Measurements from ENCODE around the gene TBCCD1. TPM values are rescaled to one million over a fixed set of nuclear protein-coding genes. Genes with fewer than 3 reads are reported as not detected.

Gene TBCCD1, protein sequence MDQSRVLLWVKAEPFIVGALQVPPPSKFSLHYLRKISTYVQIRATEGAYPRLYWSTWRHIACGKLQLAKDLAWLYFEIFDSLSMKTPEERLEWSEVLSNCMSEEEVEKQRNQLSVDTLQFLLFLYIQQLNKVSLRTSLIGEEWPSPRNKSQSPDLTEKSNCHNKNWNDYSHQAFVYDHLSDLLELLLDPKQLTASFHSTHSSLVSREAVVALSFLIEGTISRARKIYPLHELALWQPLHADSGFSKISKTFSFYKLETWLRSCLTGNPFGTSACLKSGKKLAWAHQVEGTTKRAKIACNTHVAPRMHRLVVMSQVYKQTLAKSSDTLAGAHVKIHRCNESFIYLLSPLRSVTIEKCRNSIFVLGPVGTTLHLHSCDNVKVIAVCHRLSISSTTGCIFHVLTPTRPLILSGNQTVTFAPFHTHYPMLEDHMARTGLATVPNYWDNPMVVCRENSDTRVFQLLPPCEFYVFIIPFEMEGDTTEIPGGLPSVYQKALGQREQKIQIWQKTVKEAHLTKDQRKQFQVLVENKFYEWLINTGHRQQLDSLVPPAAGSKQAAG
- 17.1 and 18.5 TPM in 2 replicates for total RNA-seq (2014; rRNA removed; shearing (Covaris generic))
- 12.6 and 14.6 TPM in 2 replicates for polyA plus RNA-seq (2015; cell fraction: cytosol; rRNA removed)
- polyA plus RNA-seq (2015; cell fraction: nucleus; rRNA removed), result 21.3 and 28.0 TPM in 2 replicates

DNA sequence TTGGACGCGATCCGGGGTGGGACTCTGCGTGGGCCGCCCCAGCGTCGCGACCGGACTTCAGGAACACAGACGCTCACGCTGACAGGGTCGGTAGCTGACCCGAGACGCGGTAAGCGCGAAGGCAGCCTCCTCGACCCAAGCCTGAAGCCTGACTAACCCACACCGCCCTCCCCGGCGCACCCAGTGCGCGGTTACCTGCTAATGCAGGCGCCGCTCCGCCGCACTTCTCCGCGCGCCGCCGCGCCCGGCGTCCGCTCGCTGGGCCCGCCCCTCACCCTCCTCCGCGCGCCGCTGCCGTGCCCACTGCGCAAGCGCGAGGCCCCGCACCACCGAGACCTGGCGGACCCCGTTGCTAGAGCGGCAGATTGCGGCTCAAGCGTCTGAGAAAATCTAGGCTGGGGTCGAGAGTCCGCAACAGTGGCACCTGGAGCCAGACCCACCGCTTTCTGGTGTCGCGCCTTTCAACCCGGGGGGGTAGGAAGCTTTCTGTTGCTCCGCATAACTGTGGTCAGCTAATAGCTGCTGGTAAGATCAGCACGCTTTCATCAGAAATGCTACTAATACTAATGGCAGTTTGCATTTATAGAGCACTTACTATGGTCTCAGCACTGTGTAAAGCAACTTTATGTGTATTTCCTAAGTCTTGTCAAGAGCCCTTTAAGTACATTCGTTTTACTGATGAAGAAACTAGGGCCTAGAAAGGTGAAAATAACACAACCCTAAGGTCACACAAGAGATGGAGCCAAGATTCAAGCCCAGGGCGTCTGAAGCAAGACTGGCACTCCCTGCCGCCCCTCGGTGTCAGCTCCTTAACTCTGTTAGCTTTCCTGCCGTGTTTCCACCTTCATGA is at the start of gene TBCCD1:
Gene TBCCD1 (minus strand): TSS at position 268 of the 850 bp plus-strand sequence. CDS start 3,010 bp downstream, outside the sequence.
- in situ Hi-C loops (cut with HindIII; ENCODE audit: low pct_unique_long_range_greater_than_20kb, low sequenced_read_pairs), result no loop called here
- DNase-seq (ENCODE audit: low read depth, low spot score), result peak; percentile 86

DNA sequence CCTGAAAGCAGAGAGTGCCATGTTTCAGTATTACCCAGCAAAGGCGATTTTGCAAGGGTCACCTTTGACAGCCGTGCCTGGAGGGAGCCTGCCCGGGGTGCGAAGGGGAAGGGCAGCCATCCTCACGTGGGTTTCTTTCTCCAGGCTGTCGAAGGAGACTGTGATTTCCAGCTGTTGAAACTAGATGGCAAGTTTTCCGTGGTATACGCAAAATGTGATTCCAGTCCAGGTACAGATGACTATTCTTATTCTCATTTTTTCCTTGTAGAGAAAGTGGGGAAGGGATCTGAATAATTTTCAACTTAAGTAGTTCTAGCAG is 49.1 kb upstream of the TBCCD1 start:
- no peak for DNase-seq (ENCODE audit: low read depth, low spot score)

DNA sequence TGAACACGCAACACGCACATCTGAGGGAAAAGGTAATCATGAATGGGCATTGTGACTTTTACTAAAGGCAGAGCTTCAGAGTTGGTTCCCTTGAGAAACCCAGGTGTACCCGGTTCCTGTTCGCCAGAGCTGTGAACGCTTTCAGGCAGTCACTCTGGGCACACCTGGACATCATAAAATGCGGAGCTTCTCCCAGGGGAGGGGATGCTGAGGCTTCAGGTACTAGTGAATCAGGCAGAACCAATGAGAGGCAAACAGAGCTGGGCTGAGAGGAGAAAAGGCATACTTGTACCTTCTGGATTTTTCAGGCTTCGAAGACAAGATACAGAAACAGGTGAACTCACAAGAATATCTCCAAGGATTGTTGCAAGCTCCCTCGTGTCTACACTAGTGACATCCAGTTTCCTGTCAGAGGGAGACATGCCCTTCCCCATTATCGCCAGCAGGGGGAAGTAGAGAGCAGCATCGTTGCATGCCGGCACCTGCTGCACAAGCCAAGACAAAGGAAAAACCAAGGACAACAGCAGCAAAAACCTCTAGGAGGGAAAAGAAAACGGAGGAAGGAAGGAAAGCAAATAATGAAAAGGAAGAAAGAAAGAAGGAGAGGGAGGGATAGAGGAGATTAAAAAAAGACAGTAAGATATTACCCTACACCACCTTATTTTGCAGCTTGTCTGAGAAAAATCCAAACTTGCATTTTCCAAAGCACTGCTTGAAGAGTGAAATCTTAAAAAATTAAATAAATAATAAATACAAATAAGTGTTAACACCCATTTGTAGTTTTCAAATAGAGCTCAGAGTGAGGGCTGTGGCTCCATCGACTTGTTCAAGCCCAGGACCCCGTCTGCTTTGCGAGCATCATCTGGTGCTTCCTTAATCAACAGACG is 47.7 kb upstream of the TBCCD1 start:
- in situ Hi-C loops (cut with HindIII; ENCODE audit: low pct_unique_long_range_greater_than_20kb, low sequenced_read_pairs), result no loop called here
- DNase-seq (ENCODE audit: low read depth, low spot score), result peak; percentile 77

More for the DNA sequence above, 49.1 kb upstream of the TBCCD1 start:
- in situ Hi-C loops (cut with HindIII; ENCODE audit: low pct_unique_long_range_greater_than_20kb, low sequenced_read_pairs), result no loop called here

DNA sequence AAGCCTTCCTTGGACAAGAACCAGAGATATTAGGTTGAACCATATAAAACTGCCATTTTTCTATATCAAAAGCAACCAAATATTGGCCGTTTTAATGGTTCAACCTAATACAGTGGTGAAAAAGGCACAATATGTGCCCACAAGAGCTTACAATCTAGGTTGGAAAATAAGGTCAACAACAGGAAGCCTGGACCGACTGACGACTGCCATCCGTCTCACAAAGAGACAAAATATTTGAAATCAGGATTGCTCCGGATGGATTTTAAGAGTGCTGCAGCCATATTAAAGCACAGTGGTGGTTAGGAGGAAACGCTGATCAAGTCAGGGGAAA is 47.1 kb upstream of the TBCCD1 start:
- in situ Hi-C loops (cut with HindIII; ENCODE audit: low pct_unique_long_range_greater_than_20kb, low sequenced_read_pairs), result no loop called here
- no peak for DNase-seq (ENCODE audit: low read depth, low spot score)

DNA sequence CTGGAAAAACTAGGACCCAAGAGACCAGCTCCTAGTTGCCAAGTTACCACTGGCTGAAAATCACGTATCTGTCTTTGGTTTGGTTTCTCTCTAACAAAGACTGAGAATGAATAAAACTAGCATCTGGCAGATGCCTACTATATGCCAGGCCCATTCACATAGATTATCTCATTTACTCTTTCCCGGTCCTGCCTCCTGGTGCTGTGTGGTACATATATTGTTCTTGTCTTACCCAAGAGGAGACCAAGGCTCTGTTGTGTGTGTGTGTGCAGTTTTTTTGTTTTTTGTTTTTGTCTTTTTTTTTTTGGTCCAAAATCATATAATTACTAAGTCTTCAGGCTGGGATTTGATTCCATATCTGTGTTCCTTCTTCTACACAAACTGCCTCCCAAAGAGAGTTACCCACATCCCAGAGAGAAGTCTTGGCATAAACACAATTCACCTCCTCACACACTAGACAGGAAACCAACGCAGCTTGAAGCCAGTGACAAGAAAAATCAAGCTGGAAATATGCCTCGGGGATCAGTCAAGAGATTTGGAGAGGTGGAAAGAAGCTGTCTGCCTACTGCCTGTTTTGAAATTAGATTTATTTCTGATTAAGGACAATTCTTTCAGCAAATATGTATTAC is 46.6 kb upstream of the TBCCD1 start:
- in situ Hi-C loops (cut with HindIII; ENCODE audit: low pct_unique_long_range_greater_than_20kb, low sequenced_read_pairs), result no loop called here
- DNase-seq (ENCODE audit: low read depth, low spot score), result peak; percentile 13

DNA sequence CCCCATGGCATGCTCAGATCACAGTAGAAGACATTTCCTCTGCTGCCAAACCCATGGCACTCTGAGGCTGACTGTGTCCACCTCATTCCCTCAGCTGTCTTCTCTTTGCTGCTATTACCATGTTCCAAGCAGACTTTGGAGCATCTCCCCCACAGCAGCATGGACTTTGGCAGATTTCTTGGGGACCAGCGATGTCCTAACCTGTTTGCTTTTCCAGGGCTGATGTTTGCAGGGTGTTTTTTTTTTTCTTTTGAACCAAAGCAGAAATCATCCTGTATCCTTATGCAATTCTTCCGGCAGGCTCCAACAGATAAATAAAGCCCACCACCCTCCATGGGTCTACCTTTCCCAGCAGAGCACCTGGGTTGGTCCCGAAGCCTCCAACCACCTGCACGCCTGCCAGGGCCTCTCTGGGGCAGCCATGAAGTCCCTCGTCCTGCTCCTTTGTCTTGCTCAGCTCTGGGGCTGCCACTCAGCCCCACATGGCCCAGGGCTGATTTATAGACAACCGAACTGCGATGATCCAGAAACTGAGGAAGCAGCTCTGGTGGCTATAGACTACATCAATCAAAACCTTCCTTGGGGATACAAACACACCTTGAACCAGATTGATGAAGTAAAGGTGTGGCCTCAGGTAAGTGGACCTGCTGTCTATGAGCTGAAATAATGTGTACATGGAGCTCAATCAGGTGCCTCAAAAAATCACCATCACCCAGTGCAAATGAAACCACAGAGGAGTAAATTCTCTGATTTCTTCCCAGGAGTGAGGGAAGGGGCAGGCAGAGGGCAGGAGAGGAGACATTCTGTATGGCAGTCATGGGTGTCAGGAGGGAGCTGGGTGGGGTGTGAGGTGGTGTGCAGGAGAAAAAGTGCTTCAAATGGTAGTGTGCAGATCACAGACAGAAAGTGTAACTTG is 45.8 kb upstream of the TBCCD1 start, which contains the start of gene AHSG:
Gene AHSG (plus strand): TSS at position 340 of the 916 bp plus-strand sequence. CDS start 82 bp downstream, at position 422.
- in situ Hi-C loops (cut with HindIII; ENCODE audit: low pct_unique_long_range_greater_than_20kb, low sequenced_read_pairs), result no loop called here
- no peak for DNase-seq (ENCODE audit: low read depth, low spot score)

DNA sequence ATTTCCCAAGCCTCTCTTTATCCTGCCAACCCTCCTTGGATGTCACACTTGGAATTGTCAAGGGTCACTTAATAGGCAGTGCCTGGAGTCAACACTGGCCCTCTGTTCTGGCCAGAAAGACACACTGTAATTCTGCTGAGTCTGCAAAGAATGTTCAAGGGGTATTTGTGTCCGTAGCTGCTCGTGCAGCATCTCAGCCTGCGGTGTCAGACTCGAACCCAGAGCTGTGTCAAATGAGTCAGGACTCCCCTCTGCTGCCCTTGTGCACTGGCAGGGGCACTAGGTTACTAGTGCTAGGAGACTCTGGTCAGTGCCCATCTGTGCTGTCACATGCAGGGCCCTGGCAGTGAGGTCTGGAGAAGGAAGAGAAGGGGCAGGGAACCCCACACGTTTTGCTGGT is 44.9 kb upstream of the TBCCD1 start:
- in situ Hi-C loops (cut with HindIII; ENCODE audit: low pct_unique_long_range_greater_than_20kb, low sequenced_read_pairs), result no loop called here
- DNase-seq (ENCODE audit: low read depth, low spot score), result no peak

DNA sequence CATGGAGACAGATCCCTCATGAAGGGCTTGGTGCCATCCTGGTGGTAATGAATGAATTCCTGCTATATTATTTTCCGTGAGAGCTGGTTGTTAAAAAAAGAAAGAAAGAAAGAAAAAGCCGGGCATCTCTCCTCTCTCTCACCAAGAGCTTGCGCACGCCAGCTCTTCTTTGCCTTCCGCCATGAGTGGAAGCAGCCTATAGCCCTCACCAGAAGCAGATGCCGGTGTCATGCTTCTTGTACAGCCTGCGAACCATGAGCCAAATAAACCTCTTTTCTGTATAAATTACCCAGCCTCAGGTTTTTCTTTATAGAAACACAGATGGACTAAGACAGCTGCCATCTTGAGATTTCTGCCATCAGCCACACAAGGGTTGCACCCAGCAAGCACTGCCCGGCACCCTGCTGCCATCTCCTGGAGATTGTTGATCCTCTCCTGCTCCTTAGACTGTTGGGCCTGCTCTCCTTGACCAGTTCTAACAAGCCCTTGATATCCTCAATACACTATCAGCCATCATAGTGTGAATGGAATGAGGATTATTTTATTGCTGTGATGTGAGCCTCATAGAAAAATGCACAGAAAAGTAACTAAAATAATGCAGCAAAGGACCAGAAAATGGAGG is 42.2 kb upstream of the TBCCD1 start:
- in situ Hi-C loops (cut with HindIII; ENCODE audit: low pct_unique_long_range_greater_than_20kb, low sequenced_read_pairs), result no loop called here
- peak; percentile 80 for DNase-seq (ENCODE audit: low read depth, low spot score)

DNA sequence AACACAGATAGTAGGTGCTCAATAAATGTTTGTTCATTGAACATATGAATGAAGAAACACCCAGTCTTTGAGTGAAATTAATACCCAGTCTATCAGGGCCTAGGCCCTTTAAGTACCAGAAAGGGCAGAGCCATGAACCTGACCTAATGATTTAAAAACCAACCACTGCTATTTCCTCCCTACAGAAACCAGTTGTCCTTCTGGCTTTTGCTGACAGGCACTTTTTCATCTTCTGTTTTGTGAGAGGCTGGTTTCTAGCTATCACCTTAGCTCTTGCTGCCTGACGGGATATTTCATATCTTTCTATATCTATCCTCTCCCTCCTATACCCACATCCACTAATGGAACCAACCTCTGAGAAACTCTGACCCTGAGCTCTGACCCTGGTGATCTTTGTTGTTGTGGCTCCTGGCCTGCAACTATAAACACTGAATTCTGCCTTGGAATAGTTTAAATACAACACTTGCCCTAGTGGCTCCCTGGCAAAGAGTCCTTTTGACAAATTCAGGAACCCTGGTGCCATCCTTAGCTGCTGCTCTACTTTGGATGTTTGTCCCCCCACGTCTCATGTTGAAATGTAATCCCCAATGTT is 41.6 kb upstream of the TBCCD1 start:
- DNase-seq (ENCODE audit: low read depth, low spot score), result no peak
- in situ Hi-C loops (cut with HindIII; ENCODE audit: low pct_unique_long_range_greater_than_20kb, low sequenced_read_pairs), result no loop called here

DNA sequence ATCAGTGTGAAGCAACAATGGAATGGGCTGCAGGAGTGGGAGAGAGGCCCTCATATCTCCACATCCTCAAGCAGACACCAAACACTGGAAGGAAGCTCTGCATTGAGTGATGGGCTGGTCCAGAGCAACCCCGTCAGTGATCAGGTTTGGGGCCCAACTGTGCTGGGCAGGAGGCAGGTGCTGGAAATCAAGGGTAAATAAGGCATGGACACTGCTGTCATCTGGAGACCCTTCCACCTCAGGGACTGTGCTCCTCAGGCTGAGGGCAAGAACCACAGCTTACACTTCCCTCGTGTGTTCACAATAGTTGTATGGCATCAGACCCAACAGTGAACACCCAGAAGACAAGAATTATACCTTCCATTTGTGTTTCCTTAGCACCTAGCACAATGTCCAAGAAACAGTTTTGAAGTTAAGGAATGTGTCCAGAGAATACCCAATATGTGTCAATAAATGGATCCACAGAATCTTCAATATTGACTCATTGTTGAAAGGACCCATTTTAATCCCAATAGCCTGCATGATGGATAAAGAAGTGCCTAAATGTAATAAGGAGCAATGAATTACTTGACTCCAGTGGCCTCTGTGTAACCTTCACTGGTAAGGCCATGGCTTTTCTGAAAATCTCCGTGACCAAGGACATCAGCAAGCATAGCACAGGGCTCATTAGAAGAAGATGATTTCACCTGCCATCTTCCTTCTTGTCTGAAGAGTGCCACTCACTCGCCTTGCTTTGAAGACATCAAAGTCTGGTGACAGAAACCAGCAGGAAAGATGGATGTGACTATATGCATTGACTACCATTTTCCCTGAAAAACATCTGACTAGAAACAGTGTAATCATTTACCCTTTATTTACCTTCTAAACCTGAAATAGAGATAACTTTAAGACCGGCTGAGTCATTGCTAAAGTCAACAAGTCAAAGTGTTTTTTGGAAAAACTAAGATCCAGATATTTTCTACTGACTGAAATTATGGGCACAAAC is 38.7 kb upstream of the TBCCD1 start:
- in situ Hi-C loops (cut with HindIII; ENCODE audit: low pct_unique_long_range_greater_than_20kb, low sequenced_read_pairs), result no loop called here
- no peak for DNase-seq (ENCODE audit: low read depth, low spot score)

DNA sequence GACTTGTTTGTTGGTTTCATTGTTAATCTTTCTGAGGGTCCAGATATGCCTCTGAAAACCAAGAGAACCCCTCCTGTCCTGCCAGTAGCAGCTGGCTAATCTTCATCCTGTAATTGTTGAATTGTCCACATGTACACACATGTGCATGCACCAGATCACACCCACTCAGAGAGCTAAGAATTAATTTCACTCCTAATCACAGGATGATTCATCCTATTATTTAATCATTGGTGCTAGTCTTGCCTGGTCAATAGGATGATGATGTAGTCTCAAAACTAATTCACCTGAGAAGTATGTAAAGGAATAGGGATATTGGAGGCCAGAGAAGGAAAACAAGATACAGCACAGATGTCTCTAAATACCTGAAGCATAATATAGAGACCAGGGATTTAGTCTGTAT is 37.9 kb upstream of the TBCCD1 start:
- DNase-seq (ENCODE audit: low read depth, low spot score), result no peak
- in situ Hi-C loops (cut with HindIII; ENCODE audit: low pct_unique_long_range_greater_than_20kb, low sequenced_read_pairs), result no loop called here

DNA sequence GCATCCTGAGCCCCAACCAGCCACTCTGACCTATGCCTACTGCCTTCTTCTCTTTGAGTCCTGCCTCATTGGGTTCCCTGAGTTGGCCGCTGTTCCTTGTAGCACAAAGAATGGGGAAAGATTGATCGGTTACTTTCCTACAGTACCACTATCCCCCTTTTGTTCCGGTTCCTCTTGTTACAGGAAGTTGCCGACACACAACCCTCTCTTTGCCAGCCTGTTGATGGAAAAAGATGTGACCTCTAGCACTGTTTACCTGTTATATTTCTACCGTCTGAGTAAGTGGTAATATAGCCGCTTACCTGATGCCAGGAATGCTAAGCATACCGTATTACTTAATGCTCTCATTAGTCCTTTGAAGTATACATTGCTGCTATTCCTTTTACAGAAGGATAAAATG is 36.0 kb upstream of the TBCCD1 start:
- in situ Hi-C loops (cut with HindIII; ENCODE audit: low pct_unique_long_range_greater_than_20kb, low sequenced_read_pairs), result no loop called here
- DNase-seq (ENCODE audit: low read depth, low spot score), result no peak

DNA sequence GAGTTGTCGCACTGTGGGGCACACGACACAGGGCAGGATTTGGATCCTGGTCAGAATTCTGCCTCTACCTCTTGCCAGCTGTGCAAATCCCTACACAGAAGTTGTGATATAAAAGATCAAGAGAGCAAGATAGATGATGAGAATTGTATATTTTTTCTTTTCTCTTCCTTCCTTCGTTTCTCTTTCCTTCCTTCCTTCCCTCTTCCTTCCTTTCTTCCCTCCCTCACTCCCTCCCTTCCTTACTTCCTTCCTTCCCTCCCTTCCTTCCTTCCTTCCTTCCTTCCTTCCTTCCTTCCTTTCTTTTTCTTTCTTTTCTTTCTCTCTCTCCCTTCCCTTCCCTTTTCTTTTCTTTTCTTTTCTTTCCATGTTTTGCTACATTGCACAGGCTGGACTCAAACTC is 33.8 kb upstream of the TBCCD1 start:
- DNase-seq (ENCODE audit: low read depth, low spot score), result no peak
- in situ Hi-C loops (cut with HindIII; ENCODE audit: low pct_unique_long_range_greater_than_20kb, low sequenced_read_pairs), result no loop called here

DNA sequence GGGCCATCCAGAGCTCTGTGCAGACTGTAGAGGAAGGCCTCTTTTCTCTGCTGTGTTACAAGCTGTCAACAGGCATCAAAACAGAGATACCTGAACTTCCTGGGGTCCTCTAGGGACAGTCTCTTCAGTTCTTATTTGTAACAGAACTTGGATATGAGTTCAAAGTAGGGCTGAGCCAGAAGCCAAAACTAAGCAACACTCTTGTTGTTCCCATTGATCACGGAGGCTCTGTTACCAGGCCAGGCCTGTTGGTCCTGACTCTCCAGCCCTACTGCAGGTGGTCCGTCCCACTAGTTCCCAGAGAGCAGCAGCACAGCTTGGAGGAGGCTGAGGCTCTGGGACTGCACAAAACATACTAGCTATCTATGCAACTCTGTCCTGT is 32.6 kb upstream of the TBCCD1 start:
- no peak for DNase-seq (ENCODE audit: low read depth, low spot score)
- in situ Hi-C loops (cut with HindIII; ENCODE audit: low pct_unique_long_range_greater_than_20kb, low sequenced_read_pairs), result no loop called here

Data from SK-MEL-5 (cell line).